Stimulated activated CD4-positive, alpha-beta T cell treated with anti-CD3 and anti-CD28 coated beads, Interleukin-1b, Interleukin-23, amount 100 ng/mL, for 1 hour (primary cell): ENCODE results near the gene SCT.
"Not testable (repeated sequence)": the region's sequence is repeated elsewhere in the genome, so short reads cannot be mapped to it uniquely, and the experiment has no call there.

ENCODE experiments used
- DNase-seq, 2 donors: peaks; one replicate each; pipeline ENCODE4 v3.0.0-alpha.2; 2020; ENCODE audit warnings: low read depth in 2 of 2

Gene SCT, protein sequence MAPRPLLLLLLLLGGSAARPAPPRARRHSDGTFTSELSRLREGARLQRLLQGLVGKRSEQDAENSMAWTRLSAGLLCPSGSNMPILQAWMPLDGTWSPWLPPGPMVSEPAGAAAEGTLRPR

DNA sequence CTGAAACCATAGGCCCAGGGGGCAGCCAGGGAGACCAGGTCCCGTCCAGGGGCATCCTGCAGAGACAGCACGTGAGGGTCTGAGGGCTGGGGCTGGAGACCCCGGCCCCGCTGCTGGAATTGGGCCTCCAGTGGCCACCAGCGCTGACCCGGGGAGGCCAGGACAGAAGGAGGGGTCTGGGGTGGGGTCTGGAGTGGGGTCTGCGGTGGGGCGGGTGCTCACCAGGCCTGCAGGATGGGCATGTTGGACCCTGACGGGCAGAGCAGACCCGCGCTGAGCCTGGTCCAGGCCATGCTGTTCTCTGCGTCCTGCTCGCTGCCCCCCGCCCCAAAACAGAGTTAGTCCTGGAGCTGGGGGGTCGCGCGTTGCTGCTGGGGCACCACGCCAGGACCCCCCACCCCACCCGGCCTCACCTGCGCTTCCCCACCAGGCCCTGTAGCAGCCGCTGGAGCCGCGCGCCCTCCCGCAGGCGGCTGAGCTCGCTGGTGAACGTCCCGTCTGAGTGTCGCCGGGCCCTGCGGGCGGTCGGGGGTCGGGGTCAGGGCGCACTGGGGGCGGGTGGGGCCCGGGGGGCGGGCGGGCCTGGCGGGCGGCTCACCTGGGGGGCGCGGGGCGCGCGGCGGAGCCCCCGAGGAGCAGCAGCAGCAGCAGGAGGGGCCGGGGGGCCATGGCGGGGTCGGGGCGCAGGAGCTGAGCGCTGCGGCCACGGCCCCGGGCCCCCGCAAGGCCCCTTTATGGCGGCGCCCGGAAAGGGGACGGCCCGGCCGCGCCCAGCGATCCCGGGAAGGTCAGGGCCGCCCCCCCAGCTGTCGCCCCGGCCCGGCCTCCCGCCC lies at the start of gene SCT:
Gene SCT (minus strand): TSS at position 707 of the 833 bp plus-strand sequence. CDS start 38 bp downstream, at position 669.
- DNase-seq: no peak

DNA sequence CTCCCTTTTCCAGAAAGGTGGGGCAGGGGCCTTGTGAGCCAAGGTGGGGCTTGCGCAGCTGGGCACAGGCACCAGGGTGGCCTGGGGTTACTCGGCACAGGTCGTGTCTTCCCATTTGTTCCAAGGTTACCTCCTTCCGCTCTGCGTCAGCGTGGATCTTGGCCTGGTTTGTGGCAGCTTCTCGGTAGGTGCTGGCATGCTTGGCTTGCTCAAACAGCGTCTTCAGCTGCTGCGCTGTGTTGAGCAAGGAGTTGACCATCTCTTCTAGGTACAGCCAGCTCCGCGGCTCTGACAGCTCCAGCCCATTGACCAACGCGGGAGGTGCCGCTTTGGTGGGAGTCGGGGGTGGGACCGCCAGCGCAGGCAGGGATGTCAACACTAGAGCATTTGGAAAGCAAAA lies 47.4 kb upstream of the SCT start:
- DNase-seq: no peak

DNA sequence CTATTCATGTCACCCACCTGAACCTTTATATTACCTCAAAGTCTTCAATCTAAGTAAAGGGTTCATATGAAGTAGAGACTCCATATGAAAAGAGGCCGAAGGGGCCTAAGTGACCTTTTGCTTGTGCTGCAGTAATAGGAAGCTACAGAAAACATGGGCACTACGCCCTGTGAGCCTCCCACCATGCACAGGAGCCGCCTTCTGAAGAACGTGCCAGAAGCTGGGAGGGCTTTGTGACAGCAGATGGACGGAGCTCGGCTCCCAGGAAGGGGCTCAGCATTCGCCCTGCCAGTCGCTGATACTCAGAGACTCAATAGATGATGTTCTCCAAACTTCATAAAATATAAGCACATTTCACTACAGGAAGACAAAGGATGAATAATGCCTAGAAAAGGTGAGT lies 46.9 kb upstream of the SCT start:
- DNase-seq: no peak

DNA sequence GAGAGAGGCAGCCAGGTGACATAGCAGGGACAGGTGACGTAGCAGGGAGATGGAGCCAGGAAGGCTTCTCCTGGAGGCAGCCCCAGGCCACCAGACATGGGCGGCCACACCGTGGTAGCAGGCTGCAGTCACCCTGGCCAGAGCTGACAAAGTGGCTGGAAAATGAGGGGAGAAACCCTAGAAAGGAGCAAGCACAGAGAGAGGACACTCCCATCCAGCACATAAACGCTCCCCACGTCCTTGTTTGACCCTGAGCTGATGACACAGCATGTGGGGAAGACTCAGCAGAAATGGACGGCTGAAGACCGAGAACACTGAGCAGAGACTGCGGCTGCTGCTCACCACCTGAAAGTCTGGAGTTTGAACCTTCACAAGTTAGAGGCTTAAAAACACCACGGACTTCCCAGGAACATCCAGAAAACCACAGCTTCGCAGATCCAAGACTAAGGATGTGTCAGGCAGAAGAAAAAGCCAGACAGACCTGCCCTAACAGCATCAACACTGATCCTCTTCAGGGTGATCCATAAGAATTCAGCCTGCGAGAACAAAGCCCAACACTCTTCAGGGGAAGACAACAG lies 38.8 kb upstream of the SCT start:
- DNase-seq: no peak

DNA sequence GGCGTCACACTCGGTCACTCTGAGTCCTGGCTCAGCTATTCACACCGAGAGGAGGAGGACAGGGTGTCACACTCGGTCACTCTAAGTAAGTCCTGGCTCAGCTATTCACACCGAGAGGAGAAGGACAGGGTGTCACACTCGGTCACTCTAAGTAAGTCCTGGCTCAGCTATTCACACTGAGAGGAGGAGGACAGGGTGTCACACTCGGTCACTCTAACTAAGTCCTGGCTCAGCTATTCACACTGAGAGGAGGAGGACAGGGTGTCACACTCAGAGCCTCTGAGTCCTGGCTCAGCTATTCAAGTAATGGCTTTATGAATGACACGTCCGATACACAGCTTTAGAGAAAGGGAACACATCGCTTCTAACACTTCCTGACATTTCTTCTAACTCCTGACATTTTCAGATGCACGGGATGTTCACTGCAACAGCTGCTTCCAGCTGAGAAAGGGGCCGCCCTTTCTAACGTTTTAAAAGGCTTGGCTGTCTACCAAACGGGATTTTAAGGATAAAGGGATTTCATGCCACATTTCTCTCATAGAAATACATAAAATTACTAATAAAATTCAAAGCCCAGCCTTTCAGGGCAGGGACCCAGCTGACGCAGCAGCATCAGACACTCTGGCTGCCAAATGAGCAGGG lies 38.2 kb upstream of the SCT start:
- no peak for DNase-seq

DNA sequence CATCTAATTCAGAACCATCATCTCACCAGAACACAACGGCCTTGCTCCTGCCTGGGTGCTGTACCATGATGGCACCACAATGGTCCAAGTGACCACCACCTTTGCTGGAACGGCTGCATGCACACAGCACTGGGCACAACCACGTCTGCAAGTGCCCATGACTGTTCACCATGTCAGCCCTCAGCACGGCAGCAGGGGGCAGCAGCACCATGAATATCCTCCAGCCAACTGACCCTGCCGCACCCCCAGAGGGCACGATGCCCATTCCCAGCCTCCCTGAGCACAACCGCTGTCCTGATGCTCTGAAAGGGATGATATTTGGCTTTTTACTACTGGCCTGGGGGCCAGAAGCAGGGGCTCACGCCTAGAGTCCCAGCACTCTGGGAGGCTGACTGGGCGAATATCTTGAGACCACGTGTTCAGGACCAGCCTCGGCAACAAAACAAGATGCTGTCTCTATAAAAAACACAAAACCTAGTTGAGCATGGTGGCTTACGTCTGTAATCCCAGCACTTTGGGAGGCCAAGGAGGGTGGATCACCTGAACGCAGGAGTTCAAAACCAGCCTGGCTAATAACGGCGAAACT lies 35.8 kb upstream of the SCT start:
- peak in 1 of 2 donors; percentile 14 for DNase-seq

DNA sequence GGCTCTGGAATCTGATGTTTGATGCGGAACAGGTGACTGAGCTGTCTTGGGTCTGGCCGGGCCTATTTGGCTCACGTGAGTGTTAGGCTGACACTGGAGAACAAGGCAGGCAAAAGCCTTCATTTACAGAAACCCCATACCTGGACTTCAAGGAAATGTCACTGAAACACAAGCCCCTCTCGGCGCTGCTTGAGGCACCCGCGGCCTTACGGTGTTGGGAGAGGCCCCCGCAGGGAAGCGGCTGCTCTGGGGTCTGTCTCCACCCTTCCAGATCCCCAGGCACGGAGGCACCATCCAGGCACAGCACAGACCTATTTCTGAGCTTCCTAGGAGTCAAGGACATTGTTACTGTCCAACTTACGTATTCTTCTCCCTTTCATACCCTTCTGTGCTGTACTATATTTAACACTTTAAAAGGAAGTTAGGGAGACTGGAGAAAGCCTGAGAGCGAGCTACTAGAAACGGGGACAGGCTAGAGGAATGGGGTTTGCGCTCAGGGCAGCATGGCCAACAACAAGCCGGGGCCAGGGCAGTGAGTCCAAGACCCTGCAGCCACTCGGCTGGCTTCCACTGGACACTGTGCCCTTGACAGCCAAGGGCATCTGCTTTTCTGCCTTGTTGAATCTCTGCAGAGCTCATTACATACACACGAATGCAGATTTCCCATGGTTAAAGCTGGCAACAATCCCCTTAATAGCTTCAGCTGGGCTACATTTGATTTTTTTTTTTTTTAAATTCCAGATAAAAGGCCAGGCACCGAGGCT lies 33.9 kb upstream of the SCT start:
- no peak for DNase-seq

DNA sequence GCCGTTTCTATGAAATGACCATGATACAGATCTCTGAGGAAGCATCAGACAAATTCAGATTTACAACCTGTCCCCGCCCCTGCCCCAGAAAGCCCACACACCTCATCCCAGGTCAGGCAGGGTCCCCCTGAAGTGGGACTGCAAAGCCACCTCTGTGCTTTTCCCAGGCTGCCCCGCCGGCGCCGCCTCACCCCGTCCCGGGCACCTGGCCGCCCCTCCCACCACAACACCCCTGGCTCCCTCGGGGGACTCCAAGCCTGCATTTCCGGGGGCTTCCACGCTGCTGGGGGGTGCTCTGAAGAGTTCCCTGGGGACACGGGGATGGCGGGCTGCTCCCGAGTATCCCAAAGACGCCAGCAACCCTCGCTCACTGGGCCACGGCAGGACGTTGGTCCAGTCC lies 33.3 kb upstream of the SCT start:
- DNase-seq: no peak

DNA sequence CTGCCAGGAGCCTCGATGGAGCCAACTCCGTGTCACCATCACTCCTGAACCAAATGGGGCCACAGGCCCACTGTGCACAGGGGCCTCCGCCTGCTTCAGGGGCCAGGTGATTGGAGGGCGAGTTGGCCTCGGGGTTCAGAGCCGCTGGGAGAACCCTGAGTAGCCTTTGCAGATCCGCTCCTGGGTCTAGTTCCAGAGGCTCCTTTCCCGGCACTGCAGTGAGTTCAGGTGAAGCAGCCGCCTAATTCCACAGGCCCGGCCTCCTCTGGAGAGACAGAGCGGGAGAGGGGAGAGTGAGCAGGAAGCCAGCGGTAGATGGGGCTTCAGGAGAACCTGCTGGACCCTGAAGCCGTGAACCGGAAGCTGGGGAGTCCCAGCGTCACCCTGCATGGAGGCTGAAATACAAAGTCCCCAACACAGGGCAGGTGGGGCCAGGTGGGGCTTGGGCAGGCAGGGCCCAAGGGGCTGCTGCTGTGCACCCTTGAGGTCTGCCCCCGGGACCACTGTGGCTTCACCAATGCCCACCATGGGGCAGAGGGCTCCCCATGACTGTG lies 32.6 kb upstream of the SCT start:
- DNase-seq: no peak

DNA sequence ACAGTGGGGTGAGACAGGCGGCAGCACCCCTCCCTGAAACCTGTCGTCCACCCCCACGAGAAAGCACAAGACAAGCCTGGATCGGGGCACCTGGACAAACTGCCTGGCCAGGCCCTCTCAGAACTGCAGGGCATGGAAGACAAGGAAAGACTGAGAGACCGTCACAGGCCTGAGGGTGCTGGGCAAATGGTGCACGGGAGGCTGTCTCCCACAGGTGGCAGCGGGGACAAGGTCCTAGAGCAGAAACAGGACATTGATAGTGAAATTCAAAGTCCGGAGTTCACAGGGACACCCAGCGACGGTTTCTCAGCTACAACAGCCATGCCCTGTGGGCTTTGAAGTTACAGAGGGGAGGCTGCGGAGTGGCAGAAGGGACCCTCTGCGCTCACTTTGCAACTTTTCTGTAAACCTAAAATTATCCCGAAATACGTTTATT lies 30.7 kb upstream of the SCT start:
- no peak for DNase-seq

DNA sequence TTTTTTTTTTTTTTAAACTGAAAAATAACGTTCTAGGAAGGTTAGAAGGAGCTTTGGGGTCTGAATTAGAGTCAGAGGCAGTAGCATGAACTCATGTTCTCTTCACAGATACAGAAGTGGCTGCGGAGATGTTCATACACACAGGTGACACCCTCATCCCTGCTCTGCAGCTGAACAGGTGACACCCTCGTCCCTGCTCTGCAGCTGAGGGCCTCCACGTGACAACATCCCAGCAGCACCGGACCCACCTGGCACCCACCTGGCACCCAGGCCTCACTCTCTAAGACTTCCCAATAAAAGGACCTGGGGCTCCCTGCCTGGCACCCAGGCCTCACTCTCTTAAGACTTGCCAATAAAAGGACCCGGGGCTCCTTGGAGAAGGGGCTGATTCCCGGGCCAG lies 29.9 kb upstream of the SCT start:
- no peak for DNase-seq

DNA sequence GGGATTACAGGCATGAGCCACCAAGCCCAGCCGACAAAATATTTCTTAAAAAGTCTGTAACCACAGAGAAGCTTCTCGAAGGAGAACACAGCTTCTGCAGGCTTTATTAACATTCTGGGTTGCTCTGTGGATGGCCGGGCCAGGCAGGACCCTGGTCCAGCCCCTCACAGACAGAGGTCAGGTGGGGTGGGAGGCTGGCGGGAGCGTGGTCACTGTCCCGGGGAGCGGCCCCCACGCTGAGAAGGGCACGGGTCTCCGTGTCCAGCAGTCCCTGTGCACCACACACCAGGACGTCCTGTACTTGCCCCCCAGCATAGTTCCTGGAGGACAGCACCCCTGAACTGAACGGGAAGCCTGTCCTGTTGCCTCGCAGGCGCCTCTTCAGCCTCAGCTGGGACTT lies 29.4 kb upstream of the SCT start:
- no peak for DNase-seq

DNA sequence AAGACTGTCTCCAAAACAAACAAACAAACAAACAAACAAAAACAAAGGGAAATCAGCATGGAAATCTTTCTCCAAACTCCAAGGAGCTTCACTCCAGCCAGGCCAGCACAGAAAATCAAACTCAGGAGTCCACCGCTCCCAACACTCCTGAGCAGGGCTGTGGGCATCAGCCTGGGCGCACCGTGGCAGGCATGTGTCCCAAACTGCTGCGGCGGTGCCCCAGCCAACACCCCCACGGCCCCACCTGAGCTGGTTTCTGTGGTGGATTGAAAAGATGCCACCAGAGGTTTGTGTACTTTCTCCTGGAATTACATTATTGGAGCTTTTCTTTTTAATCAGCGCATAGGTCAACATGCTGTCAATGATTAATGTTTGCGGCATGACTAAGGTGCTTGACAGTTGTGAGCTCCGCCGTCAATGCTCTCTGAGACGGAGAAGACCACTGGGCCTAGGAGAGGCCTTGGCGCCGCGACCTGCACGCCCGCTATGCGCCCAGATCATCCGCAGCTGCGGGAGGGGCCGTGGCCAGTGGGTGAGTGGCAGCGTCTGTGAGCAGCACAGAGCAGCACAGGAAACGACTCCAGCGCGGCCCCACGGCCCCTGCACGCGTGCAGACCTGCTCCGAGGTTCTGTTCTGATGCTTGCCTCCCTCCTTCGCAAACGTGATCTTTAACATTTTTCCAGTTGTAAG lies 28.2 kb upstream of the SCT start:
- no peak for DNase-seq

DNA sequence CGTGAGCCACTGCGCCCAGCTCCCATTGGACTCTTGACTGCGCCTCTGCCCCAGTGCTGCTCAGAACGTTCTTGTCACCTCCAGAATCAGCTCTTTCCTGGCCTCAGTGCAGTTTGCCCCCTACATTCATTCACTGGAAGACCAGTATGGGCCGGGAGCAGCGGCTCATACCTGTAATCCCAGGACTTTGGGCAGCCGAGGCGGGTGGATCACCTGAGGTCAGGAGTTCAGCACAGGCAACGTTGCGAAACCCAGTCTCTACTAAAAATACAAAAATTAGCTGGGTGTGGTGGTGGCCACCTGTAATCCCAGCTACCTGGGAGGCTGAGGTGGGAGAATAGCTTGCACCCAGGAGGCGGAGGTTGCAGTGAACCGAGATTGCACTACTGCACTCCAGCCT lies 27.5 kb upstream of the SCT start:
- not testable (repeated sequence) for DNase-seq

DNA sequence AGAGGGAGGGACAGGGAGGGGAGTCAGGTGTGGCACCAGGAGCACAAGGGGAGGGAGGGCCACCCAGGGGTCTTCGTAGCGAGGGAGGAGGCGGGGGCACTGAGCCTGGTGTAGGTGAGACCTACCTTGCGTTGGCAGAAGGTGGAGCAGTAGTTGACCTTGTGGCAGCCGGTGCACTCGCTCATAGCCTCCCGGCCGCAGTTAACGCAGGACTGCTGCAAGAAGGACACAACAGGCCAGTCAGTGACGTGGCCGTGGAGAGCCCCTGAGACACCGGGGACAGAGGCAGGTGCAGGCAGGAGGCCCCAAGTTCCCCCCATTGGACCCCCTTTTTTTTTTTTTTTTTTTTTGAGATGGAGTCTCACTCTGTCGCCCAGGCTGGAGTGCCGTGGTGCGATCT lies 26.9 kb upstream of the SCT start:
- no peak for DNase-seq

DNA sequence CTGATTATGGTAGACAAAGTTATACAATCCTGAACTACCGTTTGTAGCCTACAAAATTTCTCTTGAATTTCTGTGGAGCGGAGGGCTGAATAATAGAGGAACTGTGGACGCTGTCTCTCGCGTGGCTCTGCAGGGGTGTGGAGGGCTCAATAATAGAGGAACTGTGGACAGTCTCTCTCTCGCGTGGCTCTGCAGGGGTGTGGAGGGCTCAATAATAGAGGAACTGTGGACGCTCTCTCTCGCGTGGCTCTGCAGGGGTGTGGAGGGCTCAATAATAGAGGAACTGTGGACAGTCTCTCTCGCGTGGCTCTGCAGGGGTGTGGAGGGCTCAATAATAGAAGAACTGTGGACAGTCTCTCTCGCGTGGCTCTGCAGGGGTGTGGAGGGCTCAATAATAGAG lies 26.2 kb upstream of the SCT start:
- not testable (repeated sequence) for DNase-seq

DNA sequence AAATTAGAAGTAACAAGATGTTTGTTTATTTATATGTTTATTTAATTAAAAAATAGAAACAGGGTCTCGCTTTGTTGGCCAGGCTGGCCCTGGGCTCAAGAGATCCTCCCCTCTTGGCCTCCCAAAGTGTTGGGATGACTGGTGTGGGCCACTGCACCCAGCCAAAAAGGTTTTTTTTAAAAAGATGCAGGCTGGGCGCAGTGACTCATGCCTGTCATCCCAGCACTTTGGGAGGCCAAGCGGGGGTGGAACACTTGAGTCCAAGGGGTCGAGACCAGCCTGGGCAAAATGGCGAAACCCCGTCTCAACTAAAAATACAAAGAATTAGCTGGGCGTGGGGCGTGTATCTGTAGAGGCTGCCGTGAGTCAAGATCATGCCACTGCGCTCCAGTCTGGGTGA lies 23.5 kb upstream of the SCT start:
- DNase-seq: no peak

DNA sequence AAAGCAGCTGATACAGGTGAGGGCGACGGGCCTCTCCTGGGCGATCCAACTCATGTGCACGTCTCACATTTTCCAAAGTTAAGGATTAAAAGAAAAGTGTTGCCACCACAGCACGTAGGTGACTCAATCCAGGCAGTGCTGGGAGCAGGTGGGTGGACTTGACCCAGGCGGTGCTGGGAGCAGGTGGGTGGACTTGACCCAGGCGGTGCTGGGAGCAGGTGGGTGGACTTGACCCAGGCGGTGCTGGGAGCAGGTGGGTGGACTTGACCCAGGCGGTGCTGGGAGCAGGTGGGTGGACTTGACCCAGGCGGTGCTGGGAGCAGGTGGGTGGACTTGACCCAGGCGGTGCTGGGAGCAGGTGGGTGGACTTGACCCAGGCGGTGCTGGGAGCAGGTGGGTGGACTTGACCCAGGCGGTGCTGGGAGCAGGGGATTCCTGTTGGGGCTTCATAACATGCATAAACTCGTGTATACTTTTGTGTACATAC lies 20.7 kb upstream of the SCT start:
- not testable (repeated sequence) for DNase-seq

DNA sequence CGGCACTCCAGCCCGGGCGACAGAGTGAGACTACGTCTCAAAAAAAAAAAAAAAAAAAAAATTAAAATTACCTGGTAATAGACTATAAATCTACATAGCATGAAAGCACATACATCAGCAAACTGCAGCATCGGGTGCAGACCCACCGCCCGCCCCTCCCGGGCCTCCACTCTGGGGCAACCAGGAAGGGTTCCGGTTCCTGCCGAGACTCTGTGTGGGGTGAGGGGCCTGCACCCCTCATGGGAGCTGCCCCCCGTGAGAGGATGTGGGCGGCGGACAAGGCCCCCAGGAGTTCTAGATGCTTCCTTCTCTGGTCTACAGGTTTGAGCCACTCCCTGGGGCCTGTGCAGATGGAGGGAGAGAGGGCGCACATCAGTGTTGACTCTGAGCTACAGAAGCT lies 19.2 kb upstream of the SCT start:
- DNase-seq: no peak

DNA sequence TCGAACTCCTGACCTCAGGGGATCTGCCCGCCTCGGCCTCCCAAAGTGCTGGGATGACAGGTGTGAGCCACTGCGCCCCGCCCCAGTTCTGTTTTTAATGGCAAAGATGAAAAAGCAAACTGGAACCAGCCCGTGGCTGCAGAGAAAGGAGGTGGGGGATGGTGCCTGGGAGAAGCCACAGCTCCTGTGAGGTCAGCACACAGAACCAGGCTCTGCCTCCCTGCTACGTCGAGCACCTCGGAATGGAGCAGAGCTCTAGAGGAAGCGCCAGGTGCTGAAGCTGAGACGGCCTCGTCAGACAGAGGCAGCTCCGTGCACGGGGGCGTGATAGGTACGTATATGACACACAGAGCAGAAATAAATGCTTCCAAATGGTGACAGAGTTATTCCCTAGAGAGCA lies 18.6 kb upstream of the SCT start:
- no peak for DNase-seq
